KMS-11 (cell line): ENCODE measurements around the gene MBLAC1.

Experiments used
- H2AFZ ChIP-seq: fragments of 200-600 bp; sonication (generic); 2 replicates; pipeline ENCODE4 v1.6.1; 2016; ENCODE audit warnings: antibody characterized with exemption, mixed run types, low read depth
- H3K27ac ChIP-seq: fragments of 200-600 bp; sonication (generic); 2 replicates; pipeline ENCODE4 v1.6.1; 2016; ENCODE audit warnings: mild to moderate bottlenecking, mixed run types
- H3K27me3 ChIP-seq: fragments of 200-600 bp; sonication (generic); 2 replicates; pipeline ENCODE4 v1.6.1; 2017; ENCODE audit warnings: mild to moderate bottlenecking, low read depth, mixed run types, moderate library complexity; ENCODE audit not compliant: insufficient read depth
- H3K36me3 ChIP-seq: fragments of 200-600 bp; sonication (generic); 2 replicates; pipeline ENCODE4 v1.6.1; 2017; ENCODE audit warnings: mild to moderate bottlenecking, mixed run types; ENCODE audit not compliant: insufficient read depth
- H3K4me1 ChIP-seq: fragments of 200-600 bp; sonication (generic); 2 replicates; pipeline ENCODE4 v1.6.1; 2016; ENCODE audit warnings: mild to moderate bottlenecking, low read depth, mixed run types; ENCODE audit not compliant: poor library complexity, severe bottlenecking
- H3K4me2 ChIP-seq: fragments of 200-600 bp; sonication (generic); 2 replicates; pipeline ENCODE4 v1.7.0; 2016; ENCODE audit warnings: mild to moderate bottlenecking, mixed run types
- H3K4me3 ChIP-seq: fragments of 200-600 bp; sonication (generic); IDR thresholded peaks from 2 replicates; pipeline ENCODE4 v1.6.1; 2017; ENCODE audit warnings: low read depth, low read length, mixed read lengths; ENCODE audit not compliant: insufficient read depth
- H3K79me2 ChIP-seq: fragments of 200-600 bp; sonication (generic); 2 replicates; pipeline ENCODE4 v1.6.1; 2016; ENCODE audit warnings: low read depth, mixed run types; ENCODE audit not compliant: insufficient read depth
- H3K9ac ChIP-seq: fragments of 200-600 bp; sonication (generic); 2 replicates; pipeline ENCODE4 v1.6.1; 2016; ENCODE audit warnings: mild to moderate bottlenecking, mixed run types
- H4K20me1 ChIP-seq: fragments of 200-600 bp; sonication (generic); 2 replicates; pipeline ENCODE4 v1.6.1; 2016; ENCODE audit warnings: mild to moderate bottlenecking, mixed run types; ENCODE audit not compliant: insufficient read depth
- CTCF ChIP-seq: fragments of 200-600 bp; sonication (generic); conservative IDR thresholded peaks from 2 replicates; pipeline ENCODE4 v1.6.1; 2017; ENCODE audit warnings: low read depth, mild to moderate bottlenecking, antibody characterized with exemption, low read length, moderate library complexity, mixed read lengths

MBLAC1 gene

GRCh38 chr7:100132126-100132525 lies 5.4 kb downstream of the MBLAC1 start:
- Histone ChIP-seq H3K79me2 (no peaks in the 10 kb centered on the region), H3K27ac (no peak overlapping the region), H3K4me2 (no peak overlapping the region), H3K4me3 (no peak overlapping the region), H4K20me1 (no peaks in the 10 kb centered on the region), H3K9ac (no peak overlapping the region), H3K4me1 (peaks cover 43% of the 10 kb centered on the region), H3K27me3 (peaks cover 4% of the 10 kb centered on the region; the same call in 1 of the 2 replicates), H2AFZ (no peak overlapping the region), H3K36me3 (no peaks in the 10 kb centered on the region)
- no peak for TF ChIP-seq CTCF

- Histone ChIP-seq H4K20me1 (no peaks in the 10 kb centered on the region), H2AFZ (no peak overlapping the region)
These were observed 6.0 kb downstream of the MBLAC1 start for GRCh38 chr7:100132697-100133151.

GRCh38 chr7:100137851-100138760 lies 11.3 kb downstream of the MBLAC1 start:
- H4K20me1 ChIP-seq = no peaks in the 10 kb centered on the region
- no peak overlapping the region for H3K4me3 ChIP-seq
- H3K4me2 ChIP-seq = no peak overlapping the region
- no peak overlapping the region for H3K27ac ChIP-seq
- no peaks in the 10 kb centered on the region; the same call in 1 of the 2 replicates for H3K27me3 ChIP-seq
- TF ChIP-seq CTCF = no peak
- no peak overlapping the region for H2AFZ ChIP-seq
- H3K36me3 ChIP-seq = no peaks in the 10 kb centered on the region
- no peaks in the 10 kb centered on the region for H3K4me1 ChIP-seq
- H3K79me2 ChIP-seq = no peaks in the 10 kb centered on the region
- no peak overlapping the region for H3K9ac ChIP-seq

More at GRCh38 chr7:100132697-100133151, 6.0 kb downstream of the MBLAC1 start:
- Histone ChIP-seq H3K4me1 (peaks cover 42% of the 10 kb centered on the region), H3K79me2 (no peaks in the 10 kb centered on the region), H3K27me3 (peaks cover 4% of the 10 kb centered on the region; the same call in 1 of the 2 replicates), H3K4me2 (no peak overlapping the region; the same call in 1 of the 2 replicates), H3K36me3 (no peaks in the 10 kb centered on the region), H3K4me3 (no peak overlapping the region), H3K27ac (no peak overlapping the region), H3K9ac (no peak overlapping the region)
- peak; percentile 91 for TF ChIP-seq CTCF

DNA sequence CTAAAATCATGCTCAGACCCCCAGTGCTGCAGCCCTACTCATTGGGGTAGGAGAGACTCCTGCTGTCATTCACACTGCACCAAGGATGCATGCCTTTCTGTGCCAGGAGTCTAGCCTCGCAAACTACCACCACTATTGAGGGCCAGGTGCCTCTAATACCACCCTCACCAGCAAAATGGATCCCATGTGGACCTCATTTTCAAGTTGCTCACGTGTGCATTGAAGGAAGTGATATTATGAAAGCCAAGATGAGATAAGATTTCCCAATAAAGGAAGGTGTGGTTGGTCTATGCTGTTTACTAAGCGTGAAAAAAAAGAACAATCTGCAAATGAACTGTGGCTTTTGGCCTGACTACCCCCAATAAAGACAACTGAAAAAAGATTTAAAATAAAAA lies 14.8 kb downstream of the MBLAC1 start:
- no peak overlapping the region for H3K4me2 ChIP-seq
- H3K27ac ChIP-seq = no peak overlapping the region
- no peaks in the 10 kb centered on the region for H4K20me1 ChIP-seq
- no peaks in the 10 kb centered on the region for H3K4me1 ChIP-seq
- no peak overlapping the region for H3K4me3 ChIP-seq
- peak overlapping the region; percentile 14; the same call in 1 of the 2 replicates for H2AFZ ChIP-seq
- H3K79me2 ChIP-seq = no peaks in the 10 kb centered on the region
- no peaks in the 10 kb centered on the region for H3K36me3 ChIP-seq
- TF ChIP-seq CTCF = no peak
- no peaks in the 10 kb centered on the region for H3K27me3 ChIP-seq
- no peak overlapping the region for H3K9ac ChIP-seq
